ACHN (cell line): ENCODE measurements around the gene KIF6.
"Not testable (repeated sequence)": the region's sequence is repeated elsewhere in the genome, so short reads cannot be mapped to it uniquely, and the experiment has no call there.

Source experiments
- DNase-seq: peaks from one replicate; pipeline ENCODE4 v3.0.0-alpha.2; 2015
- in situ Hi-C: cut with HindIII; loops from 2 replicates; pipeline ENCODE4 v1.10.0; 2017; ENCODE audit warnings: low sequenced_read_pairs, low pct_ligation_motif_present, low pct_unique_long_range_greater_than_20kb

KIF6 gene

GRCh38 chr6:39530201-39530759 is 194.9 kb downstream of the KIF6 start:
- no peak for DNase-seq
- in situ Hi-C loops = no loop called here

- in situ Hi-C loops = no loop called here
- no peak for DNase-seq
These were observed 197.2 kb downstream of the KIF6 start for GRCh38 chr6:39527792-39528564.

GRCh38 chr6:39524007-39524406 is 201.2 kb downstream of the KIF6 start:
- in situ Hi-C loops = no loop called here

GRCh38 chr6:39521958-39522357 is 203.2 kb downstream of the KIF6 start:
- DNase-seq = no peak
- in situ Hi-C loops = no loop called here

More at GRCh38 chr6:39524007-39524406, 201.2 kb downstream of the KIF6 start:
- DNase-seq = no peak

- DNase-seq = no peak
These were observed 204.3 kb downstream of the KIF6 start for GRCh38 chr6:39520916-39521315.

GRCh38 chr6:39520411-39520810 is 204.8 kb downstream of the KIF6 start:
- in situ Hi-C loops = no loop called here
- no peak for DNase-seq

More at GRCh38 chr6:39520916-39521315, 204.3 kb downstream of the KIF6 start:
- in situ Hi-C loops = no loop called here

GRCh38 chr6:39518221-39518620 is 207.0 kb downstream of the KIF6 start:
- in situ Hi-C loops = no loop called here
- DNase-seq = no peak

GRCh38 chr6:39517756-39518155 is 207.5 kb downstream of the KIF6 start:
- no peak for DNase-seq
- in situ Hi-C loops = no loop called here

- in situ Hi-C loops = no loop called here
- DNase-seq = no peak
These were observed 208.7 kb downstream of the KIF6 start for GRCh38 chr6:39516471-39516870.

- DNase-seq = no peak
- in situ Hi-C loops = no loop called here
These were observed 209.7 kb downstream of the KIF6 start for GRCh38 chr6:39515471-39515870.

GRCh38 chr6:39515006-39515405 is 210.2 kb downstream of the KIF6 start:
- in situ Hi-C loops = no loop called here
- no peak for DNase-seq

- DNase-seq, in situ Hi-C loops: not testable (repeated sequence)
These were observed 215.4 kb downstream of the KIF6 start for GRCh38 chr6:39509831-39510230.

GRCh38 chr6:39508515-39508914 is 216.7 kb downstream of the KIF6 start:
- in situ Hi-C loops = no loop called here
- DNase-seq = no peak

GRCh38 chr6:39507331-39507998 is 217.7 kb downstream of the KIF6 start:
- in situ Hi-C loops = no loop called here
- no peak for DNase-seq

GRCh38 chr6:39502362-39502955 is 222.7 kb downstream of the KIF6 start:
- in situ Hi-C loops, DNase-seq: not testable (repeated sequence)

- DNase-seq = no peak
- in situ Hi-C loops = no loop called here
These were observed 226.2 kb downstream of the KIF6 start for GRCh38 chr6:39499053-39499452.

GRCh38 chr6:39498096-39498495 is 227.1 kb downstream of the KIF6 start:
- DNase-seq = no peak
- in situ Hi-C loops = no loop called here

GRCh38 chr6:39496915-39497314 is 228.3 kb downstream of the KIF6 start:
- no peak for DNase-seq
- in situ Hi-C loops = no loop called here

GRCh38 chr6:39496456-39496855 is 228.8 kb downstream of the KIF6 start:
- DNase-seq = no peak
- in situ Hi-C loops = no loop called here
